HepG2 (cell line): ENCODE results near the gene PAN2.

Experiments used
- CREB1 ChIP-seq, 2 experiments: fragments of 450-650 bp in 1 of 2; IDR thresholded peaks; 2 replicates each; pipeline ENCODE4 v1.6.1; 2016 to 2017; ENCODE audit warnings: control low read depth in 1 of 2, mild to moderate bottlenecking in 1 of 2, missing compliant biosample characterization in 1 of 2, missing genetic modification characterization in 1 of 2
- ETV6 ChIP-seq: sonication (generic); formaldehyde crosslinking; conservative IDR thresholded peaks from 2 replicates; pipeline ENCODE4 v1.4.0; 2020; ENCODE audit warnings: missing genetic modification reagents
- JUND ChIP-seq: sonication (generic); formaldehyde crosslinking; IDR thresholded peaks from 2 replicates; pipeline ENCODE4 v1.8.0; 2022; ENCODE audit warnings: mild to moderate bottlenecking, missing genetic modification reagents
- KAT8 ChIP-seq: IDR thresholded peaks from 2 replicates; pipeline ENCODE4 v1.6.1; 2016; ENCODE audit warnings: missing genetic modification reagents, missing compliant biosample characterization
- RCOR2 ChIP-seq: IDR thresholded peaks from 2 replicates; pipeline ENCODE4 v1.6.1; 2016; ENCODE audit warnings: missing biosample characterization, missing genetic modification reagents
- ZNF136 ChIP-seq: sonication (generic); formaldehyde crosslinking; IDR thresholded peaks from 2 replicates; pipeline ENCODE4 v1.8.1; 2022; ENCODE audit warnings: low read depth, mild to moderate bottlenecking, moderate library complexity, missing genetic modification reagents
- TF ChIP-seq, protein P1 (sequence below): sonication (generic); formaldehyde crosslinking; IDR thresholded peaks from 2 replicates; pipeline ENCODE4 v1.8.1; 2023; ENCODE audit warnings: mild to moderate bottlenecking, missing genetic modification reagents
- TF ChIP-seq, protein P2 (sequence below): sonication (generic); IDR thresholded peaks from 2 replicates; pipeline ENCODE4 v1.6.1; 2016; ENCODE audit warnings: low read depth, borderline replicate concordance
- TF ChIP-seq, protein P3 (sequence below): IDR thresholded peaks from 2 replicates; pipeline ENCODE4 v1.6.1; 2012; ENCODE audit warnings: inconsistent platforms
- TF ChIP-seq, protein P4 (sequence below): sonication (generic); formaldehyde crosslinking; IDR thresholded peaks from 2 replicates; pipeline ENCODE4 v1.9.0; 2021; ENCODE audit warnings: missing genetic modification reagents, borderline replicate concordance
- TF ChIP-seq, protein P5 (sequence below): sonication (generic); formaldehyde crosslinking; IDR thresholded peaks from 2 replicates; pipeline ENCODE4 v1.5.0; 2020; ENCODE audit warnings: mild to moderate bottlenecking, missing genetic modification reagents, moderate library complexity
- TF ChIP-seq, protein P6 (sequence below): sonication (generic); formaldehyde crosslinking; IDR thresholded peaks from 2 replicates; pipeline ENCODE4 v1.4.0; 2020; ENCODE audit warnings: low read depth, mild to moderate bottlenecking, missing genetic modification reagents

DNA sequence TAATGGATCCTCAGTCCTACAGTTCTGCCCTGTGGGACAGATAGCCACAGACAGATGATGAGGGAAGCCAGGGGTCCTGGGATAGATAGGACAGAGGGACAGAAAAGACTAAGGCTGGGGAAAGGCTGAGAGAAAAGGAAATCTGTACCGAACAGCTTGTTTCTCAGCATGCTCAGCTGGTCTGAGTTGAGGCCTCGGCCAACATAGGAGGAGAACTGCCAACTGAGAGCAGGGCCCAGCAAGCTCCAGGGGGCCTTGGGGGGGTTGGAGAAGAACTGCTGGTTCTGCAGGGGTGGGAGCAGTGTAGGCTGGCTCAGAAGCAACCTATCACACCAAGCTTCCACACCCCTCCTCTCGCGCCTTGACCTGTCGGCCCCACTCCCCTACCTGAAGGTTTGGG is 15.0 kb upstream of the PAN2 start:
- TF ChIP-seq ZNF136 (CRISPR knock-in tag) (no peak), CREB1 (IDR thresholded peaks at IDR 0.05) (no peak), CREB1 (CRISPR knock-in tag; IDR thresholded peaks at IDR 0.05) (no peak), KAT8 (no peak), ETV6 (no peak), RCOR2 (CRISPR knock-in tag) (no peak), JUND (CRISPR knock-in tag) (no peak)
- TF ChIP-seq, protein P1, sequence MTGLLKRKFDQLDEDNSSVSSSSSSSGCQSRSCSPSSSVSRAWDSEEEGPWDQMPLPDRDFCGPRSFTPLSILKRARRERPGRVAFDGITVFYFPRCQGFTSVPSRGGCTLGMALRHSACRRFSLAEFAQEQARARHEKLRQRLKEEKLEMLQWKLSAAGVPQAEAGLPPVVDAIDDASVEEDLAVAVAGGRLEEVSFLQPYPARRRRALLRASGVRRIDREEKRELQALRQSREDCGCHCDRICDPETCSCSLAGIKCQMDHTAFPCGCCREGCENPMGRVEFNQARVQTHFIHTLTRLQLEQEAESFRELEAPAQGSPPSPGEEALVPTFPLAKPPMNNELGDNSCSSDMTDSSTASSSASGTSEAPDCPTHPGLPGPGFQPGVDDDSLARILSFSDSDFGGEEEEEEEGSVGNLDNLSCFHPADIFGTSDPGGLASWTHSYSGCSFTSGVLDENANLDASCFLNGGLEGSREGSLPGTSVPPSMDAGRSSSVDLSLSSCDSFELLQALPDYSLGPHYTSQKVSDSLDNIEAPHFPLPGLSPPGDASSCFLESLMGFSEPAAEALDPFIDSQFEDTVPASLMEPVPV (CRISPR knock-in tag): no peak
- TF ChIP-seq, protein P2, sequence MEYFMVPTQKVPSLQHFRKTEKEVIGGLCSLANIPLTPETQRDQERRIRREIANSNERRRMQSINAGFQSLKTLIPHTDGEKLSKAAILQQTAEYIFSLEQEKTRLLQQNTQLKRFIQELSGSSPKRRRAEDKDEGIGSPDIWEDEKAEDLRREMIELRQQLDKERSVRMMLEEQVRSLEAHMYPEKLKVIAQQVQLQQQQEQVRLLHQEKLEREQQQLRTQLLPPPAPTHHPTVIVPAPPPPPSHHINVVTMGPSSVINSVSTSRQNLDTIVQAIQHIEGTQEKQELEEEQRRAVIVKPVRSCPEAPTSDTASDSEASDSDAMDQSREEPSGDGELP: no peak
- TF ChIP-seq, protein P3, sequence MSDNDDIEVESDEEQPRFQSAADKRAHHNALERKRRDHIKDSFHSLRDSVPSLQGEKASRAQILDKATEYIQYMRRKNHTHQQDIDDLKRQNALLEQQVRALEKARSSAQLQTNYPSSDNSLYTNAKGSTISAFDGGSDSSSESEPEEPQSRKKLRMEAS: no peak
- TF ChIP-seq, protein P4, sequence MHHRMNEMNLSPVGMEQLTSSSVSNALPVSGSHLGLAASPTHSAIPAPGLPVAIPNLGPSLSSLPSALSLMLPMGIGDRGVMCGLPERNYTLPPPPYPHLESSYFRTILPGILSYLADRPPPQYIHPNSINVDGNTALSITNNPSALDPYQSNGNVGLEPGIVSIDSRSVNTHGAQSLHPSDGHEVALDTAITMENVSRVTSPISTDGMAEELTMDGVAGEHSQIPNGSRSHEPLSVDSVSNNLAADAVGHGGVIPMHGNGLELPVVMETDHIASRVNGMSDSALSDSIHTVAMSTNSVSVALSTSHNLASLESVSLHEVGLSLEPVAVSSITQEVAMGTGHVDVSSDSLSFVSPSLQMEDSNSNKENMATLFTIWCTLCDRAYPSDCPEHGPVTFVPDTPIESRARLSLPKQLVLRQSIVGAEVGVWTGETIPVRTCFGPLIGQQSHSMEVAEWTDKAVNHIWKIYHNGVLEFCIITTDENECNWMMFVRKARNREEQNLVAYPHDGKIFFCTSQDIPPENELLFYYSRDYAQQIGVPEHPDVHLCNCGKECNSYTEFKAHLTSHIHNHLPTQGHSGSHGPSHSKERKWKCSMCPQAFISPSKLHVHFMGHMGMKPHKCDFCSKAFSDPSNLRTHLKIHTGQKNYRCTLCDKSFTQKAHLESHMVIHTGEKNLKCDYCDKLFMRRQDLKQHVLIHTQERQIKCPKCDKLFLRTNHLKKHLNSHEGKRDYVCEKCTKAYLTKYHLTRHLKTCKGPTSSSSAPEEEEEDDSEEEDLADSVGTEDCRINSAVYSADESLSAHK (CRISPR knock-in tag): no peak
- TF ChIP-seq, protein P5, sequence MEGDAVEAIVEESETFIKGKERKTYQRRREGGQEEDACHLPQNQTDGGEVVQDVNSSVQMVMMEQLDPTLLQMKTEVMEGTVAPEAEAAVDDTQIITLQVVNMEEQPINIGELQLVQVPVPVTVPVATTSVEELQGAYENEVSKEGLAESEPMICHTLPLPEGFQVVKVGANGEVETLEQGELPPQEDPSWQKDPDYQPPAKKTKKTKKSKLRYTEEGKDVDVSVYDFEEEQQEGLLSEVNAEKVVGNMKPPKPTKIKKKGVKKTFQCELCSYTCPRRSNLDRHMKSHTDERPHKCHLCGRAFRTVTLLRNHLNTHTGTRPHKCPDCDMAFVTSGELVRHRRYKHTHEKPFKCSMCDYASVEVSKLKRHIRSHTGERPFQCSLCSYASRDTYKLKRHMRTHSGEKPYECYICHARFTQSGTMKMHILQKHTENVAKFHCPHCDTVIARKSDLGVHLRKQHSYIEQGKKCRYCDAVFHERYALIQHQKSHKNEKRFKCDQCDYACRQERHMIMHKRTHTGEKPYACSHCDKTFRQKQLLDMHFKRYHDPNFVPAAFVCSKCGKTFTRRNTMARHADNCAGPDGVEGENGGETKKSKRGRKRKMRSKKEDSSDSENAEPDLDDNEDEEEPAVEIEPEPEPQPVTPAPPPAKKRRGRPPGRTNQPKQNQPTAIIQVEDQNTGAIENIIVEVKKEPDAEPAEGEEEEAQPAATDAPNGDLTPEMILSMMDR (CRISPR knock-in tag): no peak
- TF ChIP-seq, protein P6, sequence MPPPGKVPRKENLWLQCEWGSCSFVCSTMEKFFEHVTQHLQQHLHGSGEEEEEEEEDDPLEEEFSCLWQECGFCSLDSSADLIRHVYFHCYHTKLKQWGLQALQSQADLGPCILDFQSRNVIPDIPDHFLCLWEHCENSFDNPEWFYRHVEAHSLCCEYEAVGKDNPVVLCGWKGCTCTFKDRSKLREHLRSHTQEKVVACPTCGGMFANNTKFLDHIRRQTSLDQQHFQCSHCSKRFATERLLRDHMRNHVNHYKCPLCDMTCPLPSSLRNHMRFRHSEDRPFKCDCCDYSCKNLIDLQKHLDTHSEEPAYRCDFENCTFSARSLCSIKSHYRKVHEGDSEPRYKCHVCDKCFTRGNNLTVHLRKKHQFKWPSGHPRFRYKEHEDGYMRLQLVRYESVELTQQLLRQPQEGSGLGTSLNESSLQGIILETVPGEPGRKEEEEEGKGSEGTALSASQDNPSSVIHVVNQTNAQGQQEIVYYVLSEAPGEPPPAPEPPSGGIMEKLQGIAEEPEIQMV (CRISPR knock-in tag): no peak
